Esophagus muscularis mucosa (tissue), 3 donors: Measurements from ENCODE around the gene SKI.

ENCODE experiments used
- CTCF ChIP-seq, 3 experiments: fragments of 200-600 bp in 2 of 3; fragments of 450-650 bp in 1 of 3; sonication (generic) in 2 of 3; IDR thresholded peaks; one replicate each; pipeline ENCODE4 v1.5.1; 2017 to 2019; ENCODE audit warnings: antibody characterized with exemption in 3 of 3, mild to moderate bottlenecking in 2 of 3, moderate library complexity in 1 of 3
- POLR2AphosphoS5 ChIP-seq, 2 donors: sonication (generic); formaldehyde crosslinking; IDR thresholded peaks; one replicate each; pipeline ENCODE4 v1.6.1; 2017; ENCODE audit warnings: antibody characterized with exemption in 2 of 2

- TF ChIP-seq CTCF (IDR thresholded peaks at IDR 0.05) = no peak
- TF ChIP-seq POLR2AphosphoS5 (IDR thresholded peaks at IDR 0.05) = no peak
These were observed 30.4 kb upstream of the SKI start for GRCh38 chr1:2197707-2198165.
